Limb (tissue), 2 donors: Measurements from ENCODE around the gene CDKN2B-AS1.

Source experiments
- DNase-seq, 2 donors: peaks; one replicate each; pipeline ENCODE4 v3.0.0-alpha.2; 2016; ENCODE audit errors: extremely low spot score in 2 of 2

CDKN2B-AS1 gene

DNA sequence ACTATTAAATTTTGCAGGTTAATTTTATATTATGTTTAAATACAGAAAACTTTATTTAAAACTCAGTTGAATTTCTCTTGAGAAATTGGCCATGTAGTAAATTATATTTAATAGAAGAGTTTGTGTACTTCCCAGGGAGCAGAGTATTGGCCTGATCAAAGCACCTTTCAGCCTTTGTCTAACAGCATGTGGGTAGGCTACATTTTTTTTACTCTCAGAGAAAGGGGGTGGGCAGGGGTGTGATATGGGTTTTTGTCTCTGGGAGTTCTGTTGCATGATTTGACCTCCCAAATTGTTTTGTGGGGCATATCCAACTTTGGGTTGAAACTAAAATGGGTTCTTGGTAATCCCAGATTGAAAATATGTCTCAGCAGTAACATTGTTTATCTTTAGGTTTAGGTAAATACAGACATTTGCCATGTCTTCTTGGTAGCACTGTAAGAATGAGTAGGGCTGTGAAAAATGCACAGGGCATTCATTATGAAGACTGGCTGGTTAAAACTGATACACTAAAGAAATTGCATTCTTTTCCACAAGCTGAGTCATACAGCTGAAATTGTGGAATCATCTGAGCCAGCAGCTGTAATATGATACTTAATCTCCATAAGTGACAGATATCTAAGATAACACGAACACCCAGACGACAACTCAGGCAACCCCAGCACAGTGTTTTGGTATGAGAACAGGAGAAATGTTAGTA is 89.9 kb downstream of the CDKN2B-AS1 start:
- no peak for DNase-seq

DNA sequence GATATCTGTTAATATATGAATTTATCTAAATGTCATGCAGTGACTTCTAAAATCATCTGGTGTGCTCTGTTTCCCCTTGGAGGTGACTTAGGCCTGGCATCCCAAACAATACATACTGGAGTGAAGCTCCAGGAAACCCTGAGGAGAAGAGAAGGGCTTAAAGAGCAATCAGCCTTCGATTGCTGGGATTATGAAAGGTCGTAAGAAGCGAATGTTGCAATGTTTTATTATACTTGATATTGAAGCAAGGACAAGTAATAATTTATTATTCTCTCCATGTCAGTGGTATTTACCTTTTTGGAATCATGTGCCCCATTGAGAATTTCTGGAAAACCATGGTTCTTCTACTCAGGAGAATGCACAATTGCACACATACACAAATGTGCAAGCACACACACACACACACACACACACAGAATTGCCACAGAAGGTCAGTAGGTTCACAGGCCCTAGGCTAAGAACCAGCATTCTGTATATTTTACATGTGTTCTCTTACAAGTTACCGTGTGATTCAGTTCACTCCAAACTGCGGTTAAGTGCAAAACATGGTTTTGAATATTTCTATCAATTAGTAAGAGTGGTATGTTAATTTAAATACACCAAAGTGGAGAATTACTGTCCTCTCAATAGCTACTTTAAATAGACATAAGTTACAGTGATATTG is 93.6 kb downstream of the CDKN2B-AS1 start:
- DNase-seq, result no peak

DNA sequence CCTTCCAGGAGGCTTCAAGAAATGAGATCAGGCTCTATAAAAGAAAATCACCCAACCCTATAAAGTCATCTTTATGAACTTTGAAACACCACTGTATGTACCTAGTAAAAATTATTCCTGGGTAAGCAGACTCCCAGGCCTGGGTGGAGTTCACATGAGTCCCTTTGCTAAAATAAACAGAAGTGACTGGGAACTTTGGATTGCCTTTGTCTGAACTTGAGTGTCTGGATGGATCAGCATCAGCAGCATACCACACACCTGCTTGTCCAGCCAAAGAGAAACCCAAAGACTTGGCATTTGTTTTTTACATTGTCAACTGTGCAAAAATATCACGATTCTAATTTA is 94.1 kb downstream of the CDKN2B-AS1 start:
- DNase-seq, result no peak

DNA sequence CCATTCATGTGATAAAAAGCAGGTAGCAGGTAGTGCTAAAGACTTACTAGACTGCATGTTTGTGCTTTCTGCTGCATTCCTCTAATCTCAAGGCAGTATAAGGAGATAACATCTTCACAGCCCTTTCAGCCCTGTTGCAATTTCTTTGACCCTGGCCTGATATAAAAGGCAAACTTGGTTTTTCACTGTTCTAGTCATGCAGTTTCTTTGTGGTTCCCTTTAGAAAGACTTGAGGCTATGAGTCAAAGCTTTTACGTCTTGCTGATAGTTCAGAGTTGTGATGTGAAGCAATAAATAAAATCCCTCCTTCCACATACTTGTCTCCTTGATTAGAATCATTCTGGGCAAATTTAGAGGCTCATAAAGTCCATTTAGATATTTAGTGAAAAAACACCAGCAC is 103.1 kb downstream of the CDKN2B-AS1 start:
- DNase-seq, result no peak

DNA sequence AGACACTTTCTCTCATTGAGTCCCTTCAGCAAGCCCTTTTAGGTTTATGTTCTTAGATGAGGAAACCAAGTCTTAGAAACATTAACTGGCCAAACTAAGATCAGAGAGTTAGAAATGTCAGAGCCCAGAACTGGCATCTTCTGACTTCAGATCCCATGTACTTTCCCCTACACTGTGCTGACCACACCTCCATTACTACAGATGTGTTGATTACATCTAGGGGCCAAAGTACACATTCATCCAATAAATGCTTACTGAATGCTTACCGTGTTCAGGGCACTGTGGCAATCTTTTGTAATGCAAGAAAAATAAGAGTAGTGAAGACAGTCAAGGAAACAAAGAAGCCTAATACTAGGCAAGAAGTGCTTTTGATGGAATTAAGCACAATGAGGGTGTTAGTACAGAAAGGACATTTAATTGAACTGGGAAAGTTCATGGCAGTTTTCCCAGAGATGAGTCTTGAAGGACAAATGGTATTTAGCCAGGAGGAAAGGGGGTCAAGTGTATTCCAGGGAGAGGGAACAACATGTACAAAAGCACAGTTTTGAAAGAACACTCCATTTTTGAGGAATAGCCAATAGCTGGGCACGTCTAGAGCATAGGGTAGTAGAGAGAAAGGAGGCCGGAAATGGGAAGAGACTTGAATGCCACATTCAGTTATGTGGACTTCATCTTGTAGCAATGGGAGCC is 104.2 kb downstream of the CDKN2B-AS1 start:
- no peak for DNase-seq

DNA sequence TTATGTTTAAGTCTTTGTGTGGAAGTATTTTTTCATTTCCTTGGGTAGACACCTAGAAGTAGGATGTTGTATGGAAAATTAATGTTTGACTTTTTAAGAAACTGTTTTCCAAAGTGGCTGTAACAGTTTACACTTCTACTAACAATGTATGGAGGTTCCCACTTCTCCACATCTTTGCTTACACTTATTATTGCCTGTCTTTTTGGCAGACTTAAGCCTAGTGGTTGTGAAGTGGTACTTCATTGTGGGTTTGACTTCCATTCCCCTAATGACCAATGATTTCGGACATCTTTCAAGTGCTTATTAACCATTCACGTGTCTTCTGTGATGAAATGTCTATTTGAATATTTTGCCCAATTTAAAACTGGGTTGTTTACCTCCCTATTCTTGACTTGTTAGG is 106.0 kb downstream of the CDKN2B-AS1 start:
- DNase-seq, result no peak

DNA sequence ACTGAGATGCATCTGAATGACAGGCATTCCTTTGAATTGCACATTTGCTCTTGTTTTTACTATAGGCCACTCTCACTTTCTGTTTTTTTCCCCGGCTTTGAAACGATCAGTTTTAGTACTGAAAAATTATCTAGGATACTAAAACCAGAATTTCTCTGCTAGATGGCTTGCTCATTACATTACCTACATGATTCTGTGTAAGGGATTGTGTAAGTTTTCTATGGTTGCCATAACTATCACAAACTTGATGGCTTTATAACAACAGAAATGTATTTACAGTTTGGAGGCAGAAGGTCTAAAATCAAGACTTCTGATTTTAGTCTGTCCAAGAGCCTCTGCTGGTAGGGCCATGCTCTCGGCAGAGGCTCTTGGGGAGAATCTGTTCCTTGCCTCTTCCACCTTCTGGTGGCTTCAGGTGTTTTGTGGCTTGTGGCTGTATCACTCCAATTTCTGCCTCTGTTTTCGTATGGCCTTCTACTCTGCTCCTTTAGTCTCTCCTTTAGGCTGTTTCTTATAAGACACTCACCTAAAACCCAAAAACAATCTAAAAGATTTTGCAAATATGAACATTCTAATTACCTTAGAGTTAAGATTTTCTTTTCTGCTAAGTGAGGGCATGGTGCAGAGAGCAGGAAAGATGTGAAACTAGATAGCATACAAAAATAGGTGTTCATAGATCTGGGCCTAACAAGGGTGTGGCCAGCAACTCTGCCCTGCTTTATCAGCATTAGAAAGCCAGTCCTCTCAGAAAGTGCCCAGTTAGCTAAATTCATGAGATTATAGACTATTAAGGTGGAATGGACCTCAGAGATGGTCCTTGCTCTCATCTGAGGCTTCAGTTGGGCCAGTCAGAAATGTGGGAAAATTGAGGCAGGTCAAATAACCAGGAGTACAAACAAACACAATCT is 107.8 kb downstream of the CDKN2B-AS1 start:
- DNase-seq, result no peak

DNA sequence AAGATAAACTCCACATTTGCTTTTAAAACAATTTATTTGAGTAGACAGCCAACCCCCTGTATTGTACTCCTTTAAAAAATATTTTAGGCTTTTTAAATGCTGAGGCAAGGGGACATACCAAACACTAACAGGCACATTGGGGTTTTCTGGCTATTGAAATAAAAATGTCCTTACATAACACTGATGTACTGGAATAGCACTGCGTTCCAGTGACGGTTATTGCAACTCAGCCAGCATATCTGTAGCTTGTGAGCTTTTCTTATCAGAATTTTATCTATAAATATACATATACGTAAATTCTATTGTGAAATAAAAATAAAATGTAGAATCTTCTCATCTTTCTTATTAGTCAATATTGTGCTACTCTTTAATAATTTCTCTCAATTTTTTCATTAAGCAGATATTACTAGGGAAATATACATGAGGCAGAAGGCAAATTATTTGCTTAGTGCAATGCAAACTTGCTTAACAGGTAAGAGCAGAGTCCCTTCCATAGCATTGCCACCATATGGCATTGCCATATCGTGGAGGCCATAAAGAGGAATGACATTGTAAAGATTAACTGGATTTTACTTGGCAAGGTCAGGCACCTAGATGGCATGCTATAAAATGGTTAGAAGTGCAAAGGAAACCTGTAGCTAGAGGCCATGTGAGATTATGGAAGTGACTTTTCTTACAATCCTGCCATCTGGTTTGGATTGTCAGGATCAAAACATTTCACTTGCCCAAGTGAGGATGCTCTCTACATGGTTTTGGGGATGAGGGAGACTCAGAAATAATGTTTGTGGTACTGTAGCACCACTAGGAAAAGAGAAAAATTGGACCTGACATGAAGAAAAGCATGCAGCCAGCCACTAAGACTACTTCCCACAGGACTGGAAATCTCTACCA is 109.3 kb downstream of the CDKN2B-AS1 start:
- DNase-seq, result no peak

DNA sequence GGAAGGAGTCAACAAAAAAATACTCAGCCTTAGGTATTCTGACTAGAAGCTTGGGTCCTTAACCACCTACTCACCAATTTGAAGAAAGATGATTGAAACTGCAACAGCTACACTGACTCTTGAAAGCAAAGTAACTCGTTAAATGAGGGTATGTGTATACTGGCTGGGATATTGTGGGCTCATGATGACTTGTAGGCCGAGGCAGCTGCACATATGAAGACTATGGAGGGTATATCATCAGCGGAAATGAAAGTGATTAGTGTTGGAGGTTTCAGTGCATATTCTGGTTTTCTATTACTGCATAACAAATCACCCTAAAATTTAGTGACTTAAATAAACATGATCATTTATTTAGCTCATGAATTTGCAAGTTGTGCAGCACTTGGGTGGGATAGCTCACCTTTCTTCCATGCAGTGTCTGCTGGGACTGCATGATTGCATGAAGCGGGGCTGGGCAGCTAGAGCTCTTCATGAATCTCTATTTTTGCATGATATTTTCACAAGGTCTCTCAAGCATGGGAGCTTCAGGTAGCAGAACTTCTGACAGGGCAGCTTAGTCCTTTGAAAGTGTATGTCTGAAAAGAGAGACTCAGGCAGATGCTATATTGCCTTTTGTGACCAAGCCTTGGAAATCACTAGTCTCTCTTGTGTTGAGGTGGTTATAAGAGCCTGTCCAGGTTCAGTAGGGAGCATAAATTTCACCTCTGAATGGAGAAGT is 110.6 kb downstream of the CDKN2B-AS1 start:
- DNase-seq, result no peak

DNA sequence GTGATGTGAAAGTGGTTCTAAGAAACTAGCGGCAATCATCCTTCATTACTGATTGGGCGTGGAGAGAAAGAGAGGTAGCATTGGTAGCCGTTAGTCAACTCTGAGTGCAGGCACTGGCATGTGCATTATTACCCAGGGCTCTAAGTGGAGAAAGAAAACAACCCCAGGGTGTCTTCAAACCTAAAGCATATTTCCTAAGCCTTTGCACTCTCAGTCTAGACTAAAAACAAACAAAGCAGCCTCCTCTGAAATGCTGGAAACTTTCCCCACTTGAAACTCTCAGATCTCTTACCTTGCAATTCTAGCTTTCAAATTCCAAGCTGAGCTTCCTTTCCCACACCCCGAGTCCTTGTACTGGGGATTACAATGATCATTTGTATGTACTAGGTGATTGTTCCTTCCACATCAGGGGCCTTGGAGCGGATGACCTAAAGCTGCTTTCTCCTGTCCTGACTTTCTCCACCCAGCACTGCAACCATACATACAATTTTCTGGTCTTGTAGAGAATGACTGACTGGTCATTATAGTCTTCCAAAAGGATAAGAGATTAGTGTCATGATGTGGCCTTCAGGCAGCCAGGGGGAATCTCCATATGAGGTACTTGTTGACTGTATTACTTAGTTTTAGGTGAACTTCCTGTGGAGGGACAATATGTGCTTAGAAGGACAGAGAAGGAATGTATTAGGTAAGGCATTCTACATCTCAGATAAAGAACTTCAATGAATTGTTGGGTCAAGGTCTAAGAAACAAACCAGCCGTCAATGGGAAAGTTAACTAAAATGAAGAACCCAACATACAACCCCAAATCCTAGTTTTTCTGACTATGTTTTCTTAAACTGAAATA is 112.8 kb downstream of the CDKN2B-AS1 start:
- DNase-seq, result no peak

DNA sequence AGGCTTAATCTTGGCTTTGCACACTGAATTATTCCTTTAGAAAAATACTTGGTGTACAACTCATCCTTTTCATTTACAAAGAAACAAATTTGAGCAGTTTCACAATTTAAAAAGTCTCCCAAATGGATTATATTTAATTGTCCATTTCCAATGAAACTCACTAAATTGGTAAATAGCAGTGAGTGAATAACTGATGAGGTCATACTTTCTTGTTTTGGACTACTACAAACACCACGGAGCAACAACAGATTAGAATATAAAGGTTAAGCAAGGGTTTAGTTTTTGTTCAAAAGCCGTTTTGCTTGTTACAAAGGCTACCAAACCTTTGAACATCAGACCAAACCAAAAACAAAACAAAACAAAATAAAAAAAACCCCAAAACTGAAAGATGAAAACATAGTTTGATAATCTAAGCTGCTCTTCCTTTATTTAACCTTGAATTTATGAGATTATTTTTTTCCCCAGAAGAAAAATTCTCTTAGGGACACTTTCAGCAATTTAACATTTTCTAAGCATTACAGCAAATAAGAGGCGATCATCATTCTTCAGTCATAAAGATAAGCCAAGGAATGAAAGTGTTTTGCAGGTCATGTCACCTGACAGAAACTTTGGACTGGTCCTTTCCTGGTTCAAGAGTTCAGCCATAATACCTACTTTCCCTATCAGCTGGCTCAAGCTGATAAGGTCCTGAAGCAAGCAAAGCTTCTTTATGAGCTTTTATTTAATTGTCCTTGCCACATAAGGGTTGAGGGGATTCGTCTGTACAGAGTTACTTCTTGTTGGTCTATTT is 114.2 kb downstream of the CDKN2B-AS1 start:
- no peak for DNase-seq

DNA sequence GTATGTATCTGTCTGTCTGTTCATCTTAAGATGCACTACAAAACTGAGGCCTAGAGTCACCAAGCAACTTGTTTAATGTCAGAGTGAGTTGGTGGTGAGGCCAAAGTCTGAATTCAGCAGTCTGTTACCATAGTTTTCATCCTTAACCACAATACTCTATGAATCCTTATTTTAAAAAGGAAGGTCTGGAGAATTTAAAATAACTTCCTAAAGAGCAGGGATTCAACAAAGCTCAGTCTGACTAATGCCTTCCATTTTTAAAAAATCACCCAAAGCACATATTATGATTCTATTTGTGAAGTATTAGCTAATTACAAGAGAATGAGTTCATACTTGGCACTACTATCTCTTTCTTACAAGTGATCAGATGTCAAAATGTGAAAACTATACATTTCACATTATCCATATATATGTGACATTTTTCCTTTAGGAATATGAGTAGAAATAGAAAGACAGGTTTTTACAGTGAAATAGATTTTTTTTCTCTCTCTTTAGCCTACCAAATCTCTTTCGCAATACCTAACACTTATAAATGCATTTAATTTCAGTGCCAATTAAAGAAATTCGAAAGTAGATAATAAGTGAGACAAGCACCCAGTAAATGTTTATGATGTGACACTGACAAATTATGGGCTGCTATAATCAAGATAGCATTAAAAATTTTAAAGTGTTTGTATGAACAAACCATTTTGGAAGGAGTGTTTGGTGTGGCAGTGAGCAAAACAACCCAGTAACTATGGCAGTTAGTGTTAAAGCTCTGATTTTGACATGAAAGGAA is 116.8 kb downstream of the CDKN2B-AS1 start:
- no peak for DNase-seq

DNA sequence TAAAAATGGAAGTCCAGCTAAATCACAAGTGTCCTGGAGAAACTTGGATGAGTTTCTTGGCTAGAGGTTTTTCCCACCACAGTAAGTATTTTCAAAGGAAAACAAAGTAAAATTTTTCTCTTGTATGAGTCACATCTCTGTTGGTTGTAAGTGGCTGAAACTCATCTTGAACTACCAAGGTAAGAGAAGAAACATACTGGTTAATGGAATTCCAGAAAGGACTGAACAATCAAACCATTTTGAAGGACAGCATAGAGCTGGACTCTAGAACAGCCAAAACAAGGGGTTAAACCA is 117.3 kb downstream of the CDKN2B-AS1 start:
- no peak for DNase-seq

DNA sequence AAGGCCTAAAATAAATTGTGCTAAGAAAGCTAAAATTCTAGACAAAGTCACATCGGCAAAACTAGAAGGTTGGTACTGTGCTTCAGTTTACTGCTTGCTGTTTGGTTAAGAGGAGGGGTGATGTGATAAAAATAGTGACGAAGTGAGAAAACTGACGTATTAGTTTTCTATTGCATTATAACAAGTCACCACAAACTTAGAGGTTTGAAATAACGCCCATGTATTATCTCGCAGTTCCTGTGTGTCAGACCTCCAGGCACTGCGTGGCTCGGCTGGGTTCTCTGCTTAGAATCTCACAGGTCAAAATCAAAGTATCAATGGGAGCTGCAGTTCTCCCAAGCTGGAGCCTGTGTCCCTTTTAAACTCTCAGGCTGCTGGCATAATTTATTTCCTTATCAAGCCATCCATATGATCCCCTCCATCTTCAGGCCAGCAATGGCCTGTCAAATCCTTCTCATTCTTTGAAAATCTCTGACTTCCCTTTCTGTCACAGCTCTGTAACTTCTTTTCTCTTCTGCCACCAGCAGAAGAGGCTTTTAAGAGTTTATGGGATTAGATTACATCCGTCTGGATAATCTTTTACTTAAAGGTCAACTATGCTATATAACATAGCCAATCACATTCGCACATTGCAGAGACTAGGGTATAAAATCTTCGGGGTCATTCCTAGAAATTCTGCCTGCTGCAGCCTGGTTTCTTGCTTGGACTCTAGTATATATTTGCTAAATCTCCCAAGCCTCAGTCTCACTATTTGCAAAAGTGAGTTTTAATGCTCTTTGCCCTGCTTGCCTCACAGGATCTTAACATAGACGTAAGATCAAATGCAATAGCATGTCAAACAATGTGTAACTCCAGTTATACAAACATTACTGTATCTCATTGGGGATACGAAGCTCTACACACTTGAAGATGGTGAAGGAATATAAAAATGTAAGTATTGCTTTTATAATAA is 118.6 kb downstream of the CDKN2B-AS1 start:
- DNase-seq, result no peak

DNA sequence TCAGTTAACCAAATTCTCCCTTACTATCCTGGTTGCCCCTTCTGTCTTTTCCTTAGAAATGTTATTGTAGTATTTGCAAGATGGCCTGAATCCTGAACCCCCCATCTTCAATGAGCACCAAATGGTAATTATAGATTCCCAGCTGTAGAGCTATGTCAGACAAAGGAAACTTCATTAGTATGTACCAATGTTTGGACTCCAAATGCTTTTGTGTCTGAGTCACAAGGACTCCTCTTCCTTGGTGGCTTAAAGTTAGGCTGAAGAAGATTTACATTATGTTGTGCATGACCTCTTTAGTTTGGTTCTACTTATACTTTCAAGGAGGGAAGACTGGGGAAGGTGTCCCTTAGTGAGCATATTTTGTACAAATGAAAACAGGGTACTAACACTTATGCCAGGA is 120.4 kb downstream of the CDKN2B-AS1 start:
- DNase-seq, result no peak

DNA sequence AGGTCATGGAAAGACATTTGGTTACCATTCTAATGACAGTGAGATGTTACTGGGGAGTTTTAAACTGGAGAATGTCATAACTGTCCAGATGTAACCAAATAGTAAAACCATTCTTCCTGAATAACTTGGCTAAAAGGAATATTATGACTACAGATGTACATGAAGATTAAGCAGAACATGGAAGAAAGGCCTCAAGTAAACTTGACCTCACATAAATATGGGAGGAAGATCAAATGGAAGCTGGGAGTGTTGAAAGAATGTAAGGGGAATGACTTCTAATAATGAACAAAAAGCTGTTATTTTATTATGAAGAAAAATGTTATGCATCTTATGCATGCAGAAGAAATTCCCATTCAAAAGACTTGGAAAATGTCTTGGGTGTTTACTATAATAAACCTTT is 122.2 kb downstream of the CDKN2B-AS1 start:
- no peak for DNase-seq
